ENCODE results near the gene ZFAND3. TPM values are rescaled to one million over a fixed set of nuclear protein-coding genes. Genes with fewer than 3 reads are reported as not detected.
A peak's percentile ranks its signal among the peaks of the same experiment; 100 is the strongest.

ZFAND3 gene
- total and polyA plus RNA-seq, 9 donors: 16.6 to 220 (median 51.9) TPM

DNA sequence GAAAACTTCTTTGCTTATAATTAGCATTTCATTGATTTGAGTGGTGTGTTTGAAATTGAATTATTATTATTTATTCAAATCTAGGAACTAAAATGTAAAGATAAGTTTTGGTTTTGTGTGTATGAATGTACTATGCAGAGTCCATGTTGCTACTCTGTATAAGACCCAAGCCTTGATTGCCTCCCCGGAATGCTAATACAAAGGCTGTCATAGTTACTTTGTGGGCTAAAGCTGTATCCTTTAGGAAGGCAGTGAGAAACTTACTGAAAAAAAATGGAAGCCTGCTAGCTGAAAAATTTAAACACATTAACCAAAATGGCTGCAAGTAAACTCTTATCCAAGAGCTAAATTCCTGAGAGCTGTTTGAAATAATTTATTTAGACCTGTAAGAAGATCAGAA, 213.3 kb downstream of the ZFAND3 start:
- Histone ChIP-seq H3K4me1 (ENCODE audit: insufficient read depth) (no peaks in the 10 kb centered on the region), H3K27ac (no peak overlapping the region), H3K4me3 (no peak overlapping the region), H3K27me3 (no peaks in the 10 kb centered on the region), H3K36me3 (no peaks in the 10 kb centered on the region), H3K9me3 (no peaks in the 10 kb centered on the region)
- TF ChIP-seq, protein P1, sequence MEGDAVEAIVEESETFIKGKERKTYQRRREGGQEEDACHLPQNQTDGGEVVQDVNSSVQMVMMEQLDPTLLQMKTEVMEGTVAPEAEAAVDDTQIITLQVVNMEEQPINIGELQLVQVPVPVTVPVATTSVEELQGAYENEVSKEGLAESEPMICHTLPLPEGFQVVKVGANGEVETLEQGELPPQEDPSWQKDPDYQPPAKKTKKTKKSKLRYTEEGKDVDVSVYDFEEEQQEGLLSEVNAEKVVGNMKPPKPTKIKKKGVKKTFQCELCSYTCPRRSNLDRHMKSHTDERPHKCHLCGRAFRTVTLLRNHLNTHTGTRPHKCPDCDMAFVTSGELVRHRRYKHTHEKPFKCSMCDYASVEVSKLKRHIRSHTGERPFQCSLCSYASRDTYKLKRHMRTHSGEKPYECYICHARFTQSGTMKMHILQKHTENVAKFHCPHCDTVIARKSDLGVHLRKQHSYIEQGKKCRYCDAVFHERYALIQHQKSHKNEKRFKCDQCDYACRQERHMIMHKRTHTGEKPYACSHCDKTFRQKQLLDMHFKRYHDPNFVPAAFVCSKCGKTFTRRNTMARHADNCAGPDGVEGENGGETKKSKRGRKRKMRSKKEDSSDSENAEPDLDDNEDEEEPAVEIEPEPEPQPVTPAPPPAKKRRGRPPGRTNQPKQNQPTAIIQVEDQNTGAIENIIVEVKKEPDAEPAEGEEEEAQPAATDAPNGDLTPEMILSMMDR (IDR thresholded peaks at IDR 0.05): no peak
- no peak for TF ChIP-seq EP300 (IDR thresholded peaks at IDR 0.05)
- no peak for TF ChIP-seq POLR2A (IDR thresholded peaks at IDR 0.05)
- WGBS, 3 donors: 90 to 96% (median 94%) methylated on average over 1 of the region's 1 CpG
- no peak for DNase-seq
- intact Hi-C loops (cut with DNase I): loop anchor here in 1 of 4 donors (10.0 kb wide), 1 partner anchor 462 kb away; no protein-coding TSS in a partner anchor

DNA sequence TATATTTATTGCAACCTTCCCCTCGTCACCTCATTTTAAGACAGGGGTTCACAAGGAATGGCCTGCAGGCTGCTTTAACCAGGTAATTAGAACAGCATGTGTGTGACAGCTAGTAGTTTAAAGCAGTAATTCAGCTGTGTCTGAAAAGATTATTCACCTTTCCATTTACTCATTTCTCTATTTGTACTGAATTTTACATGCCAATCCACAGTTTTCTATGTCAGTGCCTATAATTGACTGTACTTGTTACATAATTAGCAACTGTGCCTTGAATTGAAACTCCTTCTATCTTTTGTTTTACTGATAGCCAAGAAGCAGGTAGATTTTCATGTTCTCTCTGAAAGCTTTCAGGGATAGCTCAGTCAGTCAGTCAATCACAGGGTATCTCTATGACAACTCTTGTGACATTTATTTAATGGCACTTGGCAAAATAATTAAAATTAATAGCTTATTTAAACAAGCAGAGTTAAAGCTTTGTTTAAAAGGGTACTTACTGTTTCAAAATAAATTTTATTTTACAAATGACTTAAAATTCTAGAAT, 214.0 kb downstream of the ZFAND3 start:
- no peaks in the 10 kb centered on the region for H3K9me3 ChIP-seq
- H3K27ac ChIP-seq: no peak overlapping the region
- H3K36me3 ChIP-seq: no peaks in the 10 kb centered on the region
- H3K27me3 ChIP-seq: no peaks in the 10 kb centered on the region
- no peak for DNase-seq
- H3K4me3 ChIP-seq: no peak overlapping the region
- intact Hi-C loops (cut with DNase I): loop anchor here in 1 of 4 donors (10.0 kb wide), 1 partner anchor 461 kb away; no protein-coding TSS in a partner anchor
- whole genome bisulfite sequencing, 3 donors: 91 to 97% (median 97%) methylated on average over 1 of the region's 1 CpG
- H3K4me1 ChIP-seq (ENCODE audit: insufficient read depth): no peaks in the 10 kb centered on the region
- TF ChIP-seq POLR2A (IDR thresholded peaks at IDR 0.05) (no peak), EP300 (IDR thresholded peaks at IDR 0.05) (no peak)
- TF ChIP-seq, protein P1 (IDR thresholded peaks at IDR 0.05): no peak

GRCh38 chr6:38034274-38034914, 214.9 kb downstream of the ZFAND3 start:
- Histone ChIP-seq H3K4me3 (no peak overlapping the region), H3K27ac (no peak overlapping the region), H3K36me3 (no peaks in the 10 kb centered on the region), H3K4me1 (ENCODE audit: insufficient read depth) (no peaks in the 10 kb centered on the region), H3K27me3 (no peaks in the 10 kb centered on the region), H3K9me3 (no peaks in the 10 kb centered on the region)
- TF ChIP-seq EP300 (IDR thresholded peaks at IDR 0.05) (no peak), POLR2A (IDR thresholded peaks at IDR 0.05) (no peak)
- TF ChIP-seq, protein P1 (IDR thresholded peaks at IDR 0.05): peak in 1 of 3 donors; percentile 19
- intact Hi-C loops (cut with DNase I): loop anchor here in 1 of 4 donors (10.0 kb wide), 1 partner anchor 460 kb away; no protein-coding TSS in a partner anchor
- DNase-seq: no peak
- 80 to 88% (median 81%) methylated on average over 1 of the region's 1 CpG for WGBS, 3 donors

- Histone ChIP-seq H3K4me3 (no peak overlapping the region), H3K27me3 (no peaks in the 10 kb centered on the region), H3K9me3 (no peaks in the 10 kb centered on the region), H3K27ac (no peak overlapping the region), H3K36me3 (no peaks in the 10 kb centered on the region), H3K4me1 (ENCODE audit: insufficient read depth) (no peaks in the 10 kb centered on the region)
- intact Hi-C loops (cut with DNase I): loop anchor here in 1 of 4 donors (10.0 kb wide), 1 partner anchor 459 kb away; no protein-coding TSS in a partner anchor
- WGBS, 3 donors: 83 to 88% (median 85%) methylated on average over 1 of the region's 1 CpG
- no peak for DNase-seq
- TF ChIP-seq, protein P1 (IDR thresholded peaks at IDR 0.05): no peak
- TF ChIP-seq POLR2A (IDR thresholded peaks at IDR 0.05) (no peak), EP300 (IDR thresholded peaks at IDR 0.05) (no peak)
Measured at GRCh38 chr6:38035478-38035877, 216.0 kb downstream of the ZFAND3 start.
